Measurements from ENCODE around the gene PKD1L1. TPM values are rescaled to one million over a fixed set of nuclear protein-coding genes. Genes with fewer than 3 reads are reported as not detected.

PKD1L1 gene
- total RNA-seq, 2 donors from 2014 or later = 0.13 to 0.20 TPM

- no peaks in the 10 kb centered on the region for H3K27me3 ChIP-seq (ENCODE audit: control insufficient read depth, insufficient read depth, low read length, poor library complexity, severe bottlenecking)
- Mint-ChIP-seq H3K27me3 (ENCODE audit: insufficient read depth) (no peaks in the 10 kb centered on the region), H3K4me1 (peaks cover 7% of the 10 kb centered on the region), H3K36me3 (ENCODE audit: low read depth) (peaks cover 82% of the 10 kb centered on the region), H3K9me3 (no peaks in the 10 kb centered on the region), H3K4me3 (no peak overlapping the region), H3K27ac (no peak overlapping the region)
- DNase-seq = no peak
- no peak overlapping the region for H3K4me3 ChIP-seq (ENCODE audit: low read length)
- H3K36me3 ChIP-seq (ENCODE audit: control insufficient read depth, insufficient read depth, low read length) = peaks cover 80% of the 10 kb centered on the region
- no peak for TF ChIP-seq CTCF (conservative IDR thresholded peaks at IDR 0.05)
- H3K4me1 ChIP-seq (ENCODE audit: control insufficient read depth, insufficient read depth, low read length) = no peaks in the 10 kb centered on the region
- 85 to 100% methylated on average over 1 to 2 of the region's 2 CpGs for WGBS, 2 experiments (ENCODE audit: insufficient coverage in 1 of 2, insufficient read length in 1 of 2)
- H3K9ac ChIP-seq (ENCODE audit: extremely low read depth, low read length, poor library complexity, severe bottlenecking) = no peak overlapping the region
- H3K27ac ChIP-seq (ENCODE audit: low read depth, low read length) = no peak overlapping the region
- H3K9me3 ChIP-seq (ENCODE audit: control insufficient read depth, low read length) = no peaks in the 10 kb centered on the region
Observed at GRCh38 chr7:47967708-47968107, 19.4 kb upstream of the PKD1L1 start.

- TF ChIP-seq CTCF (conservative IDR thresholded peaks at IDR 0.05) = no peak
- Mint-ChIP-seq H3K27me3 (ENCODE audit: insufficient read depth) (no peaks in the 10 kb centered on the region), H3K4me3 (no peak overlapping the region), H3K9me3 (no peaks in the 10 kb centered on the region), H3K4me1 (peaks cover 7% of the 10 kb centered on the region), H3K36me3 (ENCODE audit: low read depth) (peaks cover 85% of the 10 kb centered on the region), H3K27ac (no peak overlapping the region)
- WGBS, 2 experiments (ENCODE audit: insufficient coverage in 1 of 2, insufficient read length in 1 of 2) = 93 to 95% methylated on average over 5 of the region's 5 CpGs
- H3K27ac ChIP-seq (ENCODE audit: low read depth, low read length) = no peak overlapping the region
- no peak overlapping the region for H3K9ac ChIP-seq (ENCODE audit: extremely low read depth, low read length, poor library complexity, severe bottlenecking)
- no peak overlapping the region for H3K4me3 ChIP-seq (ENCODE audit: low read length)
- H3K4me1 ChIP-seq (ENCODE audit: control insufficient read depth, insufficient read depth, low read length) = no peaks in the 10 kb centered on the region
- H3K36me3 ChIP-seq (ENCODE audit: control insufficient read depth, insufficient read depth, low read length) = peaks cover 82% of the 10 kb centered on the region
- H3K27me3 ChIP-seq (ENCODE audit: control insufficient read depth, insufficient read depth, low read length, poor library complexity, severe bottlenecking) = no peaks in the 10 kb centered on the region
- H3K9me3 ChIP-seq (ENCODE audit: control insufficient read depth, low read length) = no peaks in the 10 kb centered on the region
- no peak for DNase-seq
Observed at GRCh38 chr7:47967123-47967522, 18.9 kb upstream of the PKD1L1 start.

- H3K4me1 ChIP-seq (ENCODE audit: control insufficient read depth, insufficient read depth, low read length) = no peaks in the 10 kb centered on the region
- H3K36me3 ChIP-seq (ENCODE audit: control insufficient read depth, insufficient read depth, low read length) = peaks cover 83% of the 10 kb centered on the region
- no peak for DNase-seq
- Mint-ChIP-seq H3K9me3 (peaks cover 13% of the 10 kb centered on the region), H3K36me3 (ENCODE audit: low read depth) (peaks cover 91% of the 10 kb centered on the region), H3K27me3 (ENCODE audit: insufficient read depth) (no peaks in the 10 kb centered on the region), H3K4me3 (no peak overlapping the region), H3K27ac (no peak overlapping the region), H3K4me1 (peaks cover 7% of the 10 kb centered on the region)
- no peak for TF ChIP-seq CTCF (conservative IDR thresholded peaks at IDR 0.05)
- no peaks in the 10 kb centered on the region for H3K27me3 ChIP-seq (ENCODE audit: control insufficient read depth, insufficient read depth, low read length, poor library complexity, severe bottlenecking)
- H3K9me3 ChIP-seq (ENCODE audit: control insufficient read depth, low read length) = peaks cover 13% of the 10 kb centered on the region
- 96 to 100% methylated on average over 1 to 5 of the region's 5 CpGs for WGBS, 2 experiments (ENCODE audit: insufficient coverage in 1 of 2, insufficient read length in 1 of 2)
- H3K9ac ChIP-seq (ENCODE audit: extremely low read depth, low read length, poor library complexity, severe bottlenecking) = no peak overlapping the region
- H3K27ac ChIP-seq (ENCODE audit: low read depth, low read length) = no peak overlapping the region
- H3K4me3 ChIP-seq (ENCODE audit: low read length) = no peak overlapping the region
Observed at GRCh38 chr7:47965456-47965855, 17.2 kb upstream of the PKD1L1 start.
